GM12891 (cell line): Measurements from ENCODE around the gene CDC42EP2.

Source experiments
- DNase-seq: peaks from one replicate; pipeline ENCODE4 v3.0.0; 2011; ENCODE audit warnings: low spot score; ENCODE audit not compliant: insufficient read length
- FAIRE-seq: peaks from 2 replicates; lab custom pipeline; 2011; peaks lifted over from hg19 to GRCh38; lab: Jason Lieb, UNC
- PAX5 ChIP-seq: IDR thresholded peaks from 2 replicates; pipeline ENCODE4 v1.6.1; 2011; ENCODE audit warnings: low read length, moderate library complexity, mild to moderate bottlenecking; ENCODE audit not compliant: insufficient read depth, severe bottlenecking
- POLR2A ChIP-seq: IDR thresholded peaks from 2 replicates; pipeline ENCODE4 v1.6.1; 2011; ENCODE audit warnings: low read depth, low read length, control low read depth
- POLR2AphosphoS5 ChIP-seq: IDR thresholded peaks from 2 replicates; pipeline ENCODE4 v1.6.1; 2011; ENCODE audit warnings: low read depth, low read length, control low read depth
- POU2F2 ChIP-seq: IDR thresholded peaks from 2 replicates; pipeline ENCODE4 v1.6.1; 2011; ENCODE audit warnings: low read depth, mild to moderate bottlenecking, control low read depth, low read length, moderate library complexity
- SPI1 ChIP-seq: IDR thresholded peaks from 2 replicates; pipeline ENCODE4 v1.6.1; 2011; ENCODE audit warnings: low read depth, low read length, control low read depth
- TAF1 ChIP-seq: IDR thresholded peaks from 2 replicates; pipeline ENCODE4 v1.6.1; 2011; ENCODE audit warnings: low read depth, low read length, control low read depth

The CDC42EP2 gene

DNA sequence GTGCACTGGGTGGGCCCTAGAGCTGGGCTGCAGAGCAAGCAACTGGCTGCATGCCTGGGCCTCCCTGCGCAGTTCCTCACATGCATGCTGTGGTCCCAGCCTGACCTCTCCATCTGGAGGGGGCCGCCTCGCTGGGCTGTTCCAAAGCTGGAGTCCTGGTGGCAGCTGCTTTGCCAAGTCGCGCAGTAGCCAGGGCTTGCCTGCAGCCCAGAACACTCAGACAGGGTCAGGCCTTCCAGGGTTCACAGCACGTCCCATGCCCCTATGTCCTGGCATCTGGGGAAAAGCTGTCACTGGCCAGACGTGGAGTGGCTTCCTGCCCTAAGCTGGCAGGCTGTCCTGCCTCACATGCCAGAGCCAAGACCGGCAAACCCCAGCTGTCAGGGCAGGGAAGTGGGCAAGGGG is 16.5 kb upstream of the CDC42EP2 start:
- no peak for TF ChIP-seq PAX5
- TF ChIP-seq POU2F2, result no peak
- no peak for TF ChIP-seq POLR2AphosphoS5
- TF ChIP-seq POLR2A, result no peak
- TF ChIP-seq TAF1, result no peak
- TF ChIP-seq SPI1, result no peak
- FAIRE-seq (no peak), DNase-seq (no peak)

DNA sequence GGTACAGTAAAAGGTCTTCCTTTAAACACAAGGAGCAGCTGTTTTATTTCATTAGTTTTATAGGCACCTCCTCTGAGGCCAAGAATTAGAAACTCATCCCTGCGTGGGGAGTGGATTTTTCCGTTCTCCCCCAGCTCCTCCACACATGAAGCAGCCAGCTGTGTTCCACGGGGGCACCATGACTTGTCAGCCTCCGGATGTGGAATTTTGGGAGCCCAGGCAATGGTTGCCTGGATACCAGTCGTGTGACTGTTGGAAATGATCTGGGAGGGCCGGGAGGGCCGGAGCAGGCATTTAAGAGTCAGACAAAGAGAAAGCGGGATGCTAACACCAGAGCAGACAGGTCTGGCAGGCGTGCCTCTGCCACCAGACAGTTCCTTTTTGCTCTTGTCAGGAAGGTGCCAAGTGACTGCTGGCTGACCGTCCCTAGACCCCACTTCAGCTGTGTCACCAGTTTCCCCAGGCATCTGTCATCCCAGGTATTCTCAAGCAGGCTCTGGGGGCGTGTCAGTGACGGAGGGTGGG is 15.9 kb upstream of the CDC42EP2 start:
- no peak for DNase-seq
- no peak for FAIRE-seq
- TF ChIP-seq POU2F2 (no peak), POLR2AphosphoS5 (no peak)

- DNase-seq (no peak), FAIRE-seq (no peak)
- no peak for TF ChIP-seq POU2F2
- TF ChIP-seq TAF1, result no peak
- TF ChIP-seq POLR2A, result no peak
- TF ChIP-seq POLR2AphosphoS5, result no peak
- TF ChIP-seq PAX5, result no peak
- TF ChIP-seq SPI1, result no peak
Observed at GRCh38 chr11:65300621-65301275, 13.9 kb upstream of the CDC42EP2 start.

DNA sequence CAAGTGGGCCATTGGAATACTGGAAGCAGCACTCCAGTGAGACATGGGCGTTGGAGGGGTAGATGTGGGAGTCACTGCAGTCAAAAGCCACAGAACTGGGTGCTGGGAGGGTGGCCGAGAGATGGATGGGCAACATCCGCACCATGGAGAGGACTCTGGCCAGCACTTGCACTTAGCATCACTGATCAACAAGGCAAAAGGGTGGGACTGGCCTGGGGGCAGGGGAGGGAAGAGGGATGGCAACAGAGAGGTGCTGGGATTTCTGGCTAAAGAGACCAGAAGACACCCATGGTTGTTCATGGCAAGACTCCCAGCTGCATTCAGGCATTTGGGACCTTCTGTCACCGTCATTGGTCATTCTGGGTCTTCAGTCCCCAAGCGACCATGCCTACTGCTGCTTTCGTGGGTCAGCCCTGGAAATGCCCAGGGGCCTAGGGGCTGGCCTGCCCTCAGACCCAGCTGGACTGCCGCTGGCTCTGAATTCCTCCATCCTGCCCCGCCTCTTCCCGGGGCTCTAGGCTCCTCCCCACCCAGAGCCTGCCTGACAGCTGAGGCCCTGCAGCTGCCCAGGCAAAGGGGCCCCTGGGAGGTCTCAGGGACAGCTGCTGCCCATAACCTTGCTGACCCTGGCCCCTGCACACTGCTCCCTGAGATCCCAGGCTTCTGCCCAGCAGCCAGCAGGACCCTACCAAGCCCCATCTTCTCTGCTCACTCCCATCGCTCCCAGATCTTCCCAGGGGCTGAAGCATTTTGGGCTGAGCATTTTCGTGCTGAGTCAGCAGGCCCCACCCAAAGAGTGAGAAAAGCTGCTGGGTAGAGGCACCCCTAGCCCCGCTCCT is 13.0 kb upstream of the CDC42EP2 start:
- DNase-seq, result no peak
- no peak for FAIRE-seq
- no peak for TF ChIP-seq TAF1
- TF ChIP-seq POLR2AphosphoS5, result no peak
- TF ChIP-seq SPI1, result no peak
- no peak for TF ChIP-seq POU2F2
- no peak for TF ChIP-seq POLR2A
- no peak for TF ChIP-seq PAX5

DNA sequence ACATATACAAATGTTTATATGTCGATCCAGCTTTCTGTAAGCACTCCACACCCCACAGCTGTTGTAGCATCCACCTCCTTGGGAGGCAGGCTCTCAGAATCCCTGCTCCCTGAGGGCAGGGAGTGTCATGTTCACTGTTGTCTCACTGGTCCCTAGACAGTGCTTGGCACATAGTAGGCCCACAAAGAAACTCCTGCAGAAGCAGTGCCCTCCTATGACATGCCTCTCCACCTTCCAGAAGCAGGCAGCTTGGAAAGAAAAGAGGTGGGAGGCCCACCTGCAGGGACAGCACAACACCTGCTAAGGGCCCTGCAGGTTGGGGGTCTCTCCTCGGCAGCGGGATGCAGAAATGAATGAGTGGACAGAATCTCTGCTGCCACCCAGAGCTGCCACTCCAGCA is 11.1 kb upstream of the CDC42EP2 start:
- DNase-seq (no peak), FAIRE-seq (no peak)
- no peak for TF ChIP-seq SPI1
- no peak for TF ChIP-seq TAF1
- no peak for TF ChIP-seq POLR2A
- TF ChIP-seq PAX5, result no peak

DNA sequence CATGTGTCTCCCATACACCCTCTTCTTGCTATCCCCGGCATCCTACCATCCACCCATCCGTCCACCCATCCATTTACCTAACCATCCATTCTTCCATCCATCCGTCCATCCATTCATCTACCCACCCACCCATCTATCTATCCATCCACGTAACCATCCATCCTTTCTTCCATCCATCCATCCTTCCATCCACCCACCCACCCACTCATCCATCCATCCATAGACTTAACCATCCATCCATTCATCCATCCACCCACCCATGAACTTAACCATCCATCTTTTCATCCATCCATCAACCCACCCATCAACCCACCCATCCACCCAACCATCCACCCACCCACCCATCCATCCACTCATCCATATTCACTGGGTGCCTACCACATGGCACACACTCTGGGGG is 10.6 kb upstream of the CDC42EP2 start:
- peak; percentile 61 for FAIRE-seq
- no peak for DNase-seq
- TF ChIP-seq PAX5, result no peak
- TF ChIP-seq SPI1, result no peak
- TF ChIP-seq POLR2A, result no peak

GRCh38 chr11:65304613-65305012 is 10.1 kb upstream of the CDC42EP2 start:
- DNase-seq (no peak), FAIRE-seq (no peak)
- TF ChIP-seq POLR2AphosphoS5 (no peak), POLR2A (no peak), TAF1 (no peak), POU2F2 (no peak), SPI1 (no peak), PAX5 (no peak)

- TF ChIP-seq PAX5 (no peak), TAF1 (no peak), POLR2AphosphoS5 (no peak), SPI1 (no peak), POU2F2 (no peak), POLR2A (no peak)
- no peak for DNase-seq
- no peak for FAIRE-seq
Observed at GRCh38 chr11:65305501-65306268, 9.0 kb upstream of the CDC42EP2 start.
